ENCODE measurements around the gene TCFL5. TPM values are rescaled to one million over a fixed set of nuclear protein-coding genes. Genes with fewer than 3 reads are reported as not detected.
A peak's percentile ranks its signal among the peaks of the same experiment; 100 is the strongest.

TCFL5 gene
- total RNA-seq, 1 experiment from 2014 or later, result 15.1 TPM

- Histone ChIP-seq H3K4me3 (ENCODE audit: low read depth, low read length) (no peak overlapping the region), H3K27me3 (replicated peaks; ENCODE audit: control insufficient read depth, insufficient read depth, low read length) (no peaks in the 10 kb centered on the region), H3K4me1 (peaks cover 13% of the 10 kb centered on the region), H3K36me3 (ENCODE audit: control insufficient read depth, insufficient read depth, low read length) (peaks cover 20% of the 10 kb centered on the region), H3K9me3 (no peaks in the 10 kb centered on the region)
- Mint-ChIP-seq H3K27me3 (ENCODE audit: insufficient read depth, unreplicated experiment) (no peaks in the 10 kb centered on the region), H3K4me3 (ENCODE audit: unreplicated experiment) (no peak overlapping the region), H3K36me3 (ENCODE audit: insufficient read depth, unreplicated experiment) (peaks cover 100% of the 10 kb centered on the region), H3K9me3 (ENCODE audit: unreplicated experiment) (no peaks in the 10 kb centered on the region), H3K4me1 (ENCODE audit: low read depth, unreplicated experiment) (peaks cover 28% of the 10 kb centered on the region), H3K27ac (ENCODE audit: unreplicated experiment) (peak overlapping the region; percentile 82)
- ChIA-PET POLR2A (no interaction called here), CTCF (interaction anchor here (0.9 to 1.3 kb wide), 2 partner anchors 10 to 17 kb away, joined by 3 to 6 read pairs; no protein-coding TSS in a partner anchor)
- TF ChIP-seq CTCF (IDR thresholded peaks at IDR 0.05; ENCODE audit: insufficient read depth in 1 of 2, low read depth in 1 of 2, low read length in 1 of 2, severe bottlenecking in 1 of 2, unreplicated experiment in 1 of 2), result no peak
- DNase-seq, result no peak
- no TSS peak for BruUV-seq (replicated peaks)
- intact Hi-C loops (cut with micrococcal nuclease; ENCODE audit: unreplicated experiment), result no loop called here
Measured at GRCh38 chr20:62902926-62903615, 41.4 kb upstream of the TCFL5 start.

GRCh38 chr20:62901891-62902290 is 40.3 kb upstream of the TCFL5 start:
- peaks cover 13% of the 10 kb centered on the region for H3K4me1 ChIP-seq
- intact Hi-C loops (cut with micrococcal nuclease; ENCODE audit: unreplicated experiment), result no loop called here
- no peak for DNase-seq
- H3K9me3 Mint-ChIP-seq (ENCODE audit: unreplicated experiment), result no peaks in the 10 kb centered on the region
- POLR2A ChIA-PET, result no interaction called here
- no peak for TF ChIP-seq CTCF (IDR thresholded peaks at IDR 0.05; ENCODE audit: insufficient read depth in 1 of 2, low read depth in 1 of 2, low read length in 1 of 2, severe bottlenecking in 1 of 2, unreplicated experiment in 1 of 2)
- no peaks in the 10 kb centered on the region for H3K27me3 Mint-ChIP-seq (ENCODE audit: insufficient read depth, unreplicated experiment)
- peaks cover 28% of the 10 kb centered on the region for H3K4me1 Mint-ChIP-seq (ENCODE audit: low read depth, unreplicated experiment)
- H3K36me3 ChIP-seq (ENCODE audit: control insufficient read depth, insufficient read depth, low read length), result peaks cover 20% of the 10 kb centered on the region
- CTCF ChIA-PET, result interaction anchor here (0.7 to 2.6 kb wide), 5 partner anchors 9 to 112 kb away, joined by 3 to 13 read pairs (median 4); no protein-coding TSS in a partner anchor
- peaks cover 100% of the 10 kb centered on the region for H3K36me3 Mint-ChIP-seq (ENCODE audit: insufficient read depth, unreplicated experiment)
- H3K4me3 ChIP-seq (ENCODE audit: low read depth, low read length), result no peak overlapping the region
- no peaks in the 10 kb centered on the region for H3K9me3 ChIP-seq
- no peak overlapping the region for H3K4me3 Mint-ChIP-seq (ENCODE audit: unreplicated experiment)
- BruUV-seq (replicated peaks), result no TSS peak
- no peaks in the 10 kb centered on the region for H3K27me3 ChIP-seq (replicated peaks; ENCODE audit: control insufficient read depth, insufficient read depth, low read length)
- H3K27ac Mint-ChIP-seq (ENCODE audit: unreplicated experiment), result peak overlapping the region; percentile 82

- BruUV-seq (replicated peaks), result no TSS peak
- Histone ChIP-seq H3K4me1 (peaks cover 13% of the 10 kb centered on the region), H3K36me3 (ENCODE audit: control insufficient read depth, insufficient read depth, low read length) (peaks cover 18% of the 10 kb centered on the region), H3K4me3 (ENCODE audit: low read depth, low read length) (no peak overlapping the region), H3K9me3 (no peaks in the 10 kb centered on the region), H3K27me3 (replicated peaks; ENCODE audit: control insufficient read depth, insufficient read depth, low read length) (no peaks in the 10 kb centered on the region)
- H3K4me1 Mint-ChIP-seq (ENCODE audit: low read depth, unreplicated experiment), result peaks cover 28% of the 10 kb centered on the region
- H3K36me3 Mint-ChIP-seq (ENCODE audit: insufficient read depth, unreplicated experiment), result peaks cover 100% of the 10 kb centered on the region
- H3K27me3 Mint-ChIP-seq (ENCODE audit: insufficient read depth, unreplicated experiment), result no peaks in the 10 kb centered on the region
- TF ChIP-seq CTCF (IDR thresholded peaks at IDR 0.05; ENCODE audit: insufficient read depth in 1 of 2, low read depth in 1 of 2, low read length in 1 of 2, severe bottlenecking in 1 of 2, unreplicated experiment in 1 of 2), result peak; percentile 16 to 75
- peak; percentile 78 to 81 for DNase-seq
- ChIA-PET CTCF (interaction anchor here (0.5 to 2.6 kb wide), 11 partner anchors 8 to 211 kb away, joined by 3 to 13 read pairs (median 3); no protein-coding TSS in a partner anchor), POLR2A (no interaction called here)
- peak overlapping the region; percentile 82 for H3K27ac Mint-ChIP-seq (ENCODE audit: unreplicated experiment)
- H3K4me3 Mint-ChIP-seq (ENCODE audit: unreplicated experiment), result peak overlapping the region; percentile 28
- no peaks in the 10 kb centered on the region for H3K9me3 Mint-ChIP-seq (ENCODE audit: unreplicated experiment)
- intact Hi-C loops (cut with micrococcal nuclease; ENCODE audit: unreplicated experiment), result loop anchor here (1.0 kb wide), 4 partner anchors 20 to 108 kb away; no protein-coding TSS in a partner anchor
Measured at GRCh38 chr20:62900692-62901584, 39.3 kb upstream of the TCFL5 start.

Data from Caco-2 (cell line).